H9 (cell line): ENCODE measurements around the gene MRGPRD. TPM values are rescaled to one million over a fixed set of nuclear protein-coding genes. Genes with fewer than 3 reads are reported as not detected.

Source experiments
- DNase-seq: peaks from one replicate; pipeline ENCODE4 v3.0.0-alpha.2; 2017
- H2AFZ ChIP-seq: one replicate; pipeline ENCODE4 v1.6.1; 2013; ENCODE audit warnings: mild to moderate bottlenecking, low read length, control low read depth, moderate library complexity
- H2AK5ac ChIP-seq: 2 replicates; pipeline ENCODE4 v1.6.1; 2013; ENCODE audit warnings: low read length, control low read depth, mixed read lengths; ENCODE audit not compliant: insufficient read length
- H2BK120ac ChIP-seq: one replicate; pipeline ENCODE4 v1.6.1; 2013; ENCODE audit warnings: low read depth, mild to moderate bottlenecking, low read length, control low read depth, inconsistent platforms; ENCODE audit not compliant: poor library complexity, severe bottlenecking
- H2BK12ac ChIP-seq: 2 replicates; pipeline ENCODE4 v1.6.1; 2013; ENCODE audit warnings: low read length, control low read depth, mixed read lengths, low read depth; ENCODE audit not compliant: insufficient read length
- H2BK15ac ChIP-seq: 2 replicates; pipeline ENCODE4 v1.6.1; 2013; ENCODE audit warnings: low read depth, low read length, control low read depth
- H2BK20ac ChIP-seq: one replicate; pipeline ENCODE4 v1.6.1; 2013; ENCODE audit warnings: low read depth, mild to moderate bottlenecking, low read length, control low read depth, inconsistent platforms; ENCODE audit not compliant: poor library complexity, severe bottlenecking
- H2BK5ac ChIP-seq: 2 replicates; pipeline ENCODE4 v1.6.1; 2013; ENCODE audit warnings: low read length, control low read depth, mixed read lengths; ENCODE audit not compliant: insufficient read length
- H3K14ac ChIP-seq: 2 replicates; pipeline ENCODE4 v1.6.1; 2013; ENCODE audit warnings: low read length, control low read depth; ENCODE audit not compliant: insufficient read depth
- H3K18ac ChIP-seq: 2 replicates; pipeline ENCODE4 v1.6.1; 2013; ENCODE audit warnings: low read depth, mild to moderate bottlenecking, mixed read lengths, low read length, control low read depth; ENCODE audit not compliant: insufficient read length
- H3K23ac ChIP-seq: 2 replicates; pipeline ENCODE4 v1.6.1; 2013; ENCODE audit warnings: low read length, control low read depth, mixed read lengths, low read depth; ENCODE audit not compliant: insufficient read length
- H3K23me2 ChIP-seq: 2 replicates; pipeline ENCODE4 v1.6.1; 2013; ENCODE audit warnings: low read depth, mild to moderate bottlenecking, mixed read lengths, low read length, control low read depth; ENCODE audit not compliant: insufficient read length, poor library complexity, severe bottlenecking
- H3K27ac ChIP-seq: 2 replicates; pipeline ENCODE4 v1.5.1; 2013; ENCODE audit warnings: low read length, control low read depth, mixed read lengths, low read depth; ENCODE audit not compliant: insufficient read length
- H3K27me3 ChIP-seq: 2 replicates; pipeline ENCODE4 v1.6.1; 2013; ENCODE audit warnings: low read length, control low read depth, inconsistent platforms; ENCODE audit not compliant: insufficient read depth
- H3K4ac ChIP-seq: 2 replicates; pipeline ENCODE4 v1.6.1; 2013; ENCODE audit warnings: low read depth, mild to moderate bottlenecking, control low read depth, inconsistent platforms, low read length, moderate library complexity
- H3K4me1 ChIP-seq: 2 replicates; pipeline ENCODE4 v1.6.1; 2013; ENCODE audit warnings: low read length, control low read depth, inconsistent platforms; ENCODE audit not compliant: insufficient read depth
- H3K4me2 ChIP-seq: 2 replicates; pipeline ENCODE4 v1.6.1; 2013; ENCODE audit warnings: low read length, control low read depth, mixed read lengths; ENCODE audit not compliant: insufficient read length, insufficient read depth
- H3K56ac ChIP-seq: 2 replicates; pipeline ENCODE4 v1.6.1; 2013; ENCODE audit warnings: low read depth, mild to moderate bottlenecking, mixed read lengths, low read length, control low read depth; ENCODE audit not compliant: insufficient read length
- H3K79me1 ChIP-seq: 2 replicates; pipeline ENCODE4 v1.6.1; 2013; ENCODE audit warnings: low read depth, mild to moderate bottlenecking, moderate library complexity, low read length, control low read depth, inconsistent platforms; ENCODE audit not compliant: insufficient read depth, poor library complexity, severe bottlenecking
- H3K79me2 ChIP-seq: 2 replicates; pipeline ENCODE4 v1.6.1; 2013; ENCODE audit warnings: low read length, control low read depth, inconsistent platforms; ENCODE audit not compliant: insufficient read depth
- H3K9ac ChIP-seq: 2 replicates; pipeline ENCODE4 v1.6.1; 2013; ENCODE audit warnings: low read length, control low read depth, mixed read lengths; ENCODE audit not compliant: insufficient read length; ENCODE audit errors: extremely low read depth
- H3K9me3 ChIP-seq: one replicate; pipeline ENCODE4 v1.6.1; 2013; ENCODE audit warnings: low read depth, low read length, inconsistent platforms; ENCODE audit not compliant: control insufficient read depth
- H3T11ph ChIP-seq: one replicate; pipeline ENCODE4 v1.6.1; 2013; ENCODE audit warnings: mild to moderate bottlenecking, low read length, control low read depth, inconsistent platforms
- H4K20me1 ChIP-seq: one replicate; pipeline ENCODE4 v1.6.1; 2013; ENCODE audit not compliant: control insufficient read depth, insufficient read length, insufficient read depth
- H4K5ac ChIP-seq: 2 replicates; pipeline ENCODE4 v1.6.1; 2013; ENCODE audit warnings: low read depth, mild to moderate bottlenecking, mixed read lengths, low read length, control low read depth; ENCODE audit not compliant: insufficient read length
- H4K8ac ChIP-seq: replicated peaks from 2 replicates; pipeline ENCODE4 v1.6.1; 2013; ENCODE audit warnings: low read length, control low read depth, mixed read lengths, low read depth; ENCODE audit not compliant: insufficient read length
- H4K91ac ChIP-seq: 2 replicates; pipeline ENCODE4 v1.6.1; 2013; ENCODE audit warnings: low read depth, mild to moderate bottlenecking, moderate library complexity, mixed read lengths, low read length, control low read depth; ENCODE audit not compliant: insufficient read length
- H3K27ac Mint-ChIP-seq, 3 experiments: 2 replicates in 2 of 3; 3 replicates in 1 of 3; pipeline ENCODE4 v1.8.0; 2020 to 2021; ENCODE audit warnings: mixed read lengths in 3 of 3, mild to moderate bottlenecking in 1 of 3, moderate library complexity in 1 of 3
- H3K27me3 Mint-ChIP-seq: 2 replicates; pipeline ENCODE4 v1.8.0; 2021; ENCODE audit warnings: low read depth, mild to moderate bottlenecking, moderate library complexity, mixed read lengths
- H3K36me3 Mint-ChIP-seq, 3 experiments: 2 replicates in 2 of 3; 3 replicates in 1 of 3; pipeline ENCODE4 v1.8.0; 2020 to 2021; ENCODE audit warnings: low read depth in 3 of 3, mixed read lengths in 3 of 3; ENCODE audit not compliant: insufficient read depth in 1 of 3
- H3K4me1 Mint-ChIP-seq, 2 experiments: 2 replicates each; pipeline ENCODE4 v1.8.0; 2020; ENCODE audit warnings: mixed read lengths in 2 of 2
- H3K4me3 Mint-ChIP-seq, 2 experiments: 2 replicates in 1 of 2; 3 replicates in 1 of 2; pipeline ENCODE4 v1.8.0; 2020 to 2021; ENCODE audit warnings: mild to moderate bottlenecking in 2 of 2, mixed read lengths in 2 of 2, moderate library complexity in 1 of 2
- H3K9me3 Mint-ChIP-seq, 2 experiments: 2 replicates in 1 of 2; 3 replicates in 1 of 2; pipeline ENCODE4 v1.8.0; 2020; ENCODE audit warnings: mild to moderate bottlenecking in 2 of 2, mixed read lengths in 2 of 2, moderate library complexity in 1 of 2
- CTCF ChIP-seq: fragments of 200-600 bp; sonication (generic); conservative IDR thresholded peaks from 3 replicates; pipeline ENCODE4 v1.8.0; 2021; ENCODE audit warnings: antibody characterized with exemption, mild to moderate bottlenecking
- WGBS: extraction: QIAGEN DNeasy Blood & Tissue Kit; methylation state at CpG from one replicate; pipeline ENCODE4 v1.1.7; 2013; ENCODE audit warnings: missing lambda C conversion rate, low lambda C conversion rate, mixed read lengths; ENCODE audit not compliant: insufficient read length; ENCODE audit errors: extremely low coverage; 5-methylcytosine and 5-hydroxymethylcytosine counted together
- total RNA-seq: library from RNA; stranded (reverse); gene quantifications from 2 replicates; pipeline ENCODE4 v1.2.1, GENCODE V29; 2021

MRGPRD gene
- total RNA-seq, 1 experiment from 2014 or later = not detected

DNA sequence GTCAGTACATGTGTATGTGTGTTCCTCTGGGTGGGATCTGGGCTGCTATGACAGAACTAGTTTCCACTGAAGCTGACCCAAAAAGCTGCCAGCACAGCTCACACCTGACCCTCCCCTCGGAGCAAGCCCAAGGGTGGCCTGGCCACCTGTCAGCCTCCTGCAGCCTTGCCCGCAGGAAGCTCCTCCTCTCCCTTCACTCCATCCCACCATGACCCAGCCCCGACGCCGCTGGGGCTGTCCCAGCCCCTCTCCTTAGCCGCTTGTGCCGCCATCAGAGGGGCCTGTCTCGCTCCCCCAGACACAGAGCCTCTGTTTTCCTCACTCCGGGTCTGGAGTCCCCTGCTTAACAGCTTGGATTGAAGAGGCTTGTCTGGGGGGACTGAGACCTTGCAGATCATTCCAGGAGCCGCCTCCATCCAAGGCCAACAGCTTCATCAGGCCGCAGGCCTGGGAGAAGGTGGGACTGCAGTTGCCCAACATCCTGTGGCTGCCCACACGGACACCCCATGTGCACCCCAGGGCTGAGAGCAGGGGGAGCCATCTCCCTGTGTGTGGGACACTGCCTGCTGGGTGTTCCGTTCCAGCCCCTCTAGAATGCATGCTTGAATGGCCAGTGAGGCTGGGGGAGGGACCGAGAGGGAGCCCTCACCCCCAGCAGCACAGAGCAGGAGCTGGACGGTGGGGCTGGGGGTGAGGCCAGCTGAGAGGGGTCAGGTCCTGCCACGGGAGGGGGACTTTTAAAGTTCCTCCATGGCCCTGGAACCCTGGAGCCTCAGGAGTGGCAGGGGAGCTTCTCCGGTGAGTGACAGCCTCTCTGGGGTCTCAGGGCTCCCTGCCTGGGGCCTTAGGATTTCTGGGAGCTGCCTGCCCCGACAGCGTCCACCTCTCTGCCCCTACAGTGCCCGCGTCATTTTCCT, 31.6 kb upstream of the MRGPRD start:
- Mint-ChIP-seq H3K4me1 (peaks cover 38 to 40% of the 10 kb centered on the region in 2 experiments), H3K27ac (peak overlapping the region in 1 of 3 experiments; percentile 55; a peak in 2 of 7 replicates), H3K4me3 (peak overlapping the region; percentile 52 to 67), H3K27me3 (peaks cover 10% of the 10 kb centered on the region), H3K36me3 (no peaks in the 10 kb centered on the region), H3K9me3 (peaks cover 0 to 3% of the 10 kb centered on the region in 2 experiments; a peak in 1 of 5 replicates)
- no peak overlapping the region for H3K4ac ChIP-seq
- no peak overlapping the region for H4K8ac ChIP-seq
- H3K56ac ChIP-seq = no peak overlapping the region
- peak overlapping the region; percentile 72 for H3K14ac ChIP-seq
- H3K79me1 ChIP-seq = no peaks in the 10 kb centered on the region
- H3K4me2 ChIP-seq = peak overlapping the region; percentile 60
- DNase-seq = no peak
- H4K91ac ChIP-seq = no peak overlapping the region
- H3K23me2 ChIP-seq = peaks cover 22% of the 10 kb centered on the region
- H3T11ph ChIP-seq = no peak overlapping the region
- H3K79me2 ChIP-seq = no peaks in the 10 kb centered on the region
- H3K27me3 ChIP-seq = no peaks in the 10 kb centered on the region
- WGBS = no CpG with 5 or more reads among the region's 21 CpGs
- H2BK5ac ChIP-seq = no peak overlapping the region
- H4K20me1 ChIP-seq = no peaks in the 10 kb centered on the region
- no peak overlapping the region for H2BK120ac ChIP-seq
- no peak overlapping the region for H2BK12ac ChIP-seq
- H3K9ac ChIP-seq = no peak overlapping the region
- H3K4me1 ChIP-seq = peaks cover 2% of the 10 kb centered on the region; the same call in 1 of the 2 replicates
- no peak overlapping the region for H2BK15ac ChIP-seq
- no peak overlapping the region for H3K23ac ChIP-seq
- no peak overlapping the region for H3K27ac ChIP-seq
- H2AK5ac ChIP-seq = no peak overlapping the region
- TF ChIP-seq CTCF = no peak
- H3K9me3 ChIP-seq = no peaks in the 10 kb centered on the region
- no peak overlapping the region for H4K5ac ChIP-seq
- H3K18ac ChIP-seq = no peak overlapping the region
- H2AFZ ChIP-seq = no peak overlapping the region
- no peak overlapping the region for H2BK20ac ChIP-seq
